Mesendoderm (in vitro differentiated cells): ENCODE measurements around the gene PNN.
"Not testable (repeated sequence)": the region's sequence is repeated elsewhere in the genome, so short reads cannot be mapped to it uniquely, and the experiment has no call there.

Experiments
- DNase-seq: peaks from one replicate; pipeline ENCODE4 v3.0.0; 2013
- H2AK5ac ChIP-seq: 2 replicates; pipeline ENCODE4 v1.6.1; 2013; ENCODE audit warnings: low read length, inconsistent platforms
- H2BK120ac ChIP-seq: 2 replicates; pipeline ENCODE4 v1.6.1; 2013; ENCODE audit warnings: low read depth, mild to moderate bottlenecking, low read length, moderate library complexity, mixed read lengths
- H2BK15ac ChIP-seq: replicated peaks from 2 replicates; pipeline ENCODE4 v1.6.1; 2013; ENCODE audit warnings: low read depth, mild to moderate bottlenecking, moderate library complexity
- H2BK5ac ChIP-seq: 2 replicates; pipeline ENCODE4 v1.6.1; 2013; ENCODE audit warnings: low read length, inconsistent platforms
- H3K18ac ChIP-seq: 2 replicates; pipeline ENCODE4 v1.6.1; 2013; ENCODE audit warnings: mild to moderate bottlenecking, low read length, mixed read lengths
- H3K23ac ChIP-seq: one replicate; pipeline ENCODE4 v1.6.1; 2013; ENCODE audit warnings: low read length
- H3K27ac ChIP-seq: 2 replicates; pipeline ENCODE4 v1.5.1; 2013; ENCODE audit warnings: low read depth, mild to moderate bottlenecking, inconsistent platforms, low read length, moderate library complexity
- H3K27me3 ChIP-seq: 2 replicates; pipeline ENCODE4 v1.6.1; 2013; ENCODE audit warnings: low read length, control low read depth, mild to moderate bottlenecking, inconsistent platforms; ENCODE audit not compliant: insufficient read depth, poor library complexity
- H3K36me3 ChIP-seq: 2 replicates; pipeline ENCODE4 v1.6.1; 2013; ENCODE audit warnings: low read length, inconsistent platforms; ENCODE audit not compliant: control insufficient read depth, insufficient read depth
- H3K4ac ChIP-seq: one replicate; pipeline ENCODE4 v1.6.1; 2013; ENCODE audit warnings: low read depth, mild to moderate bottlenecking, low read length, moderate library complexity
- H3K4me1 ChIP-seq: 2 replicates; pipeline ENCODE4 v1.6.1; 2013; ENCODE audit warnings: low read depth, low read length, inconsistent platforms; ENCODE audit not compliant: control insufficient read depth
- H3K4me2 ChIP-seq: 2 replicates; pipeline ENCODE4 v1.6.1; 2013; ENCODE audit warnings: low read length
- H3K4me3 ChIP-seq: 2 replicates; pipeline ENCODE4 v1.5.1; 2013; ENCODE audit warnings: mild to moderate bottlenecking, low read length
- H3K56ac ChIP-seq: one replicate; pipeline ENCODE4 v1.6.1; 2013; ENCODE audit warnings: low read length
- H3K79me1 ChIP-seq: 2 replicates; pipeline ENCODE4 v1.6.1; 2013; ENCODE audit warnings: low read length, inconsistent platforms
- H3K79me2 ChIP-seq: 2 replicates; pipeline ENCODE4 v1.6.1; 2013; ENCODE audit warnings: mild to moderate bottlenecking, low read length; ENCODE audit not compliant: control insufficient read depth, insufficient read depth
- H3K9ac ChIP-seq: 2 replicates; pipeline ENCODE4 v1.6.1; 2013; ENCODE audit warnings: low read length, inconsistent platforms
- H4K5ac ChIP-seq: one replicate; pipeline ENCODE4 v1.6.1; 2013; ENCODE audit warnings: low read length
- H4K8ac ChIP-seq: one replicate; pipeline ENCODE4 v1.6.1; 2013; ENCODE audit warnings: low read depth, mild to moderate bottlenecking, control low read depth, low read length, moderate library complexity
- WGBS: extraction: QIAGEN DNeasy Blood & Tissue Kit; methylation state at CpG from one replicate; pipeline ENCODE4 v1.1.7; 2013; ENCODE audit warnings: low lambda C conversion rate, missing lambda C conversion rate; ENCODE audit not compliant: insufficient coverage; ENCODE audit errors: extremely low coverage; 5-methylcytosine and 5-hydroxymethylcytosine counted together

The PNN gene

GRCh38 chr14:39185256-39186049 is 10.4 kb downstream of the PNN start:
- no peak overlapping the region for H2BK15ac ChIP-seq
- no peak overlapping the region for H3K23ac ChIP-seq
- H2BK120ac ChIP-seq: no peak overlapping the region
- no peak overlapping the region for H3K9ac ChIP-seq
- H4K5ac ChIP-seq: no peak overlapping the region
- no peak overlapping the region for H3K4me2 ChIP-seq
- peaks cover 4% of the 10 kb centered on the region for H3K79me1 ChIP-seq
- H3K4ac ChIP-seq: no peak overlapping the region
- H3K27ac ChIP-seq: no peak overlapping the region
- DNase-seq: no peak
- H3K27me3 ChIP-seq: no peaks in the 10 kb centered on the region
- no CpG with 5 or more reads among the region's 5 CpGs for WGBS
- H3K36me3 ChIP-seq: peaks cover 9% of the 10 kb centered on the region
- H2BK5ac ChIP-seq: no peak overlapping the region
- H3K79me2 ChIP-seq: peaks cover 4% of the 10 kb centered on the region
- no peak overlapping the region for H3K4me3 ChIP-seq
- H3K4me1 ChIP-seq: peaks cover 5% of the 10 kb centered on the region
- H2AK5ac ChIP-seq: no peak overlapping the region
- H3K56ac ChIP-seq: no peak overlapping the region
- no peak overlapping the region for H3K18ac ChIP-seq
- no peak overlapping the region for H4K8ac ChIP-seq

- peaks cover 2% of the 10 kb centered on the region for H3K4me1 ChIP-seq
- no peak overlapping the region for H3K23ac ChIP-seq
- H3K4me3 ChIP-seq: no peak overlapping the region
- no peak overlapping the region for H2AK5ac ChIP-seq
- H4K5ac ChIP-seq: no peak overlapping the region
- H3K27me3 ChIP-seq: no peaks in the 10 kb centered on the region
- H3K56ac ChIP-seq: no peak overlapping the region
- no peak overlapping the region for H3K18ac ChIP-seq
- DNase-seq: no peak
- H3K4me2 ChIP-seq: no peak overlapping the region
- H3K27ac ChIP-seq: peak overlapping the region; percentile 51
- H3K9ac ChIP-seq: no peak overlapping the region
- no CpG with 5 or more reads among the region's 4 CpGs for WGBS
- H3K79me2 ChIP-seq: no peaks in the 10 kb centered on the region
- H4K8ac ChIP-seq: no peak overlapping the region
- no peak overlapping the region for H3K4ac ChIP-seq
- H3K79me1 ChIP-seq: no peaks in the 10 kb centered on the region
- H2BK15ac ChIP-seq: no peak overlapping the region
- no peak overlapping the region for H2BK120ac ChIP-seq
- no peak overlapping the region for H2BK5ac ChIP-seq
- H3K36me3 ChIP-seq: no peaks in the 10 kb centered on the region
Observed at GRCh38 chr14:39186941-39187525, 12.0 kb downstream of the PNN start.

GRCh38 chr14:39203659-39204606 is 28.9 kb downstream of the PNN start:
- H3K79me1 ChIP-seq: no peaks in the 10 kb centered on the region

DNA sequence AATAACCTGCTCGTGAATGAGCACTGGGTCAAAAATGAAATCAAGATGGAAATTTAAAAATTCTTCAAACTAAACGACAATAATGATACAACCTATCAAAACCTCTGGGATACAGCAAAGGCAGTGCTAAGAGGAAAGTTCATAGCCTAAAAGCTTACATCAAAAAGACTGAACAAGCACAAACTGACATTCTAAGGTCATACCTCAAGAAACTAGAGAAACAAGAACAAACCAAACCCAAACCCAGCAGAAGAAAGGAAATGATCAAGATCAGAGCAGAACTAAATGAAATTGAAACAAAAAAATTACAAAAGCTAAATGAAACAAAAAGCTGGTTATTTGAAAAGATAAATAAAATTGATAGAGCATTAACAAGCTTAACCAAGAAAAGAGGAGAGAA is 32.4 kb downstream of the PNN start:
- not testable (repeated sequence) for H3K4ac ChIP-seq, H2AK5ac ChIP-seq, H2BK5ac ChIP-seq, H2BK15ac ChIP-seq, H3K27me3 ChIP-seq, H3K23ac ChIP-seq, H3K18ac ChIP-seq, H3K79me2 ChIP-seq, H4K8ac ChIP-seq, H4K5ac ChIP-seq, H3K9ac ChIP-seq, H3K56ac ChIP-seq, H2BK120ac ChIP-seq, DNase-seq, H3K36me3 ChIP-seq, H3K4me1 ChIP-seq, H3K4me2 ChIP-seq, H3K79me1 ChIP-seq, H3K4me3 ChIP-seq, H3K27ac ChIP-seq
- no CpG with 5 or more reads among the region's 2 CpGs for WGBS

More at GRCh38 chr14:39203659-39204606, 28.9 kb downstream of the PNN start:
- Histone ChIP-seq H3K4me2 (no peak overlapping the region), H3K79me2 (no peaks in the 10 kb centered on the region), H3K4ac (no peak overlapping the region), H3K56ac (peak overlapping the region; percentile 68), H2AK5ac (no peak overlapping the region), H3K9ac (peak overlapping the region; percentile 37), H2BK15ac (no peak overlapping the region), H2BK5ac (peak overlapping the region; percentile 81), H4K8ac (no peak overlapping the region), H3K27me3 (no peaks in the 10 kb centered on the region), H3K36me3 (no peaks in the 10 kb centered on the region), H4K5ac (peak overlapping the region; percentile 30), H3K4me1 (peaks cover 5% of the 10 kb centered on the region), H3K4me3 (no peak overlapping the region), H2BK120ac (peak overlapping the region; percentile 31), H3K27ac (peak overlapping the region; percentile 96), H3K23ac (no peak overlapping the region), H3K18ac (peak overlapping the region; percentile 65)
- WGBS: no CpG with 5 or more reads among the region's 5 CpGs
- DNase-seq: peak; percentile 95

DNA sequence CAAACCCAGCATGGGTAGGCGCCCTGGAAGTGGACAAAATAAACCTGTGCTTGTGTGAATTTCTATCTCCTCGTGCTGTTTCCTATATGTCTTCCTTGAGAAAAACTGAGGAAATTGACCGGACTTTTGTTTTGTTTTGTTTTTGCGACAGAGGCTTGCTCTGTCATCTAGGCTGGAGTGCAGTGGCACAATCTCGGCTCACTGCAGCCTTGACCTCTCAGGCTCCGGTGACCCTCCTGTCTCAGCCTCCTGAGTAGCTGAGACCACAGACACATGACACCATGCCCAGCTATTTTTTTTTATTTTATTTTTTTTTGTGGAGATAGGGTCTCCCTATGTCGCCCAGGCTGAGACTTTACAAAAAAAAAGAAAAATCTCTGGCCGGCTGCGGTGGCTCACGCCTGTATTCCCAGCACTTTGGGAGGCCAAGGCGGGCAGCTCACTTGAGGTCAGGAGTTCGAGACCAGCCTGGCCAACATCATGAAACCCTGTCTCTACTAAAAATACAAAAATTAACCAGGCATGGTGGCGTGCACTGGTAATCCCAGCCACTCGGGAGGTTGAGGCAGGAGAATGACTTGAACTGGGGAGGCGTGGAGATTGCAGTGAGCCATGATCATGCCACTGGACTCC is 36.2 kb downstream of the PNN start:
- Histone ChIP-seq H2BK5ac (no peak overlapping the region), H2AK5ac (no peak overlapping the region), H3K36me3 (no peaks in the 10 kb centered on the region), H3K4me1 (no peaks in the 10 kb centered on the region), H3K27me3 (no peaks in the 10 kb centered on the region), H3K23ac (no peak overlapping the region), H3K18ac (no peak overlapping the region), H3K4ac (no peak overlapping the region), H3K79me1 (no peaks in the 10 kb centered on the region), H3K4me2 (no peak overlapping the region), H3K9ac (no peak overlapping the region), H4K8ac (no peak overlapping the region), H4K5ac (no peak overlapping the region), H3K79me2 (no peaks in the 10 kb centered on the region), H2BK120ac (no peak overlapping the region), H3K27ac (no peak overlapping the region), H2BK15ac (no peak overlapping the region), H3K4me3 (no peak overlapping the region), H3K56ac (no peak overlapping the region)
- no peak for DNase-seq
- no CpG with 5 or more reads among the region's 15 CpGs for WGBS
